ENCODE results near the gene FOLR2.

FOLR2 gene

GRCh38 chr11:72267956-72268617 is 51.5 kb downstream of the FOLR2 start:
- DNase-seq (ENCODE audit: low read depth), result no peak
- H3K4me3 ChIP-seq (ENCODE audit: low read depth, low read length), result no peak overlapping the region
- no peak for TF ChIP-seq CTCF (IDR thresholded peaks at IDR 0.05; ENCODE audit: low read depth, low read length, missing control alignments)
